Measurements from ENCODE around the gene CREB3L2.

Gene CREB3L2

GRCh38 chr7:137996871-137997270 is 5.0 kb downstream of the CREB3L2 start:
- no peak for TF ChIP-seq CTCF (conservative IDR thresholded peaks at IDR 0.05; ENCODE audit: low read length)
- no peak overlapping the region for H3K4me3 ChIP-seq (ENCODE audit: low read length)
- DNase-seq (ENCODE audit: low read depth) = no peak

DNA sequence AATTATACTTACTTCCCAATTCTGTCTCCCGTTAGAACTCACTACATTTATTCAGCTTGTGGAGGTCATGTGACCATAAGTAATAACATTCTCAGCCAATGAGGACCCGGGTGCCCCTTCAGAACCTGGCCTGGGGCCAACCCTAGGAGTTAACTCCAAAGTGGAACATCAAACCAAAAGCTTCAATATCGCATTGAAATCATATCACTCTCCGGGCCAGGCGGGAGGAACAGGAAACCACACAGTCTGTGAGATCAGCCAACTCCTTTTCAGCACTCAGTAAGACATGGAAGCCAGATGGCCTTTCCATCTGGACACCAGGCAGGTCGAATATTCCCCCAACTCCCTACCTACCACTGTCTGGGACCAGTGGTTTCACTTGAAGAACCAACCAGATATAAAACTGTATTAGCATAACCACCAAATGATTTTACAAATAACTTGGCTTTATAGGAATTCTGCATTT is 5.5 kb downstream of the CREB3L2 start:
- peak; percentile 82 for DNase-seq (ENCODE audit: low read depth)
- peak overlapping the region; percentile 2; the same call in 1 of the 2 replicates for H3K4me3 ChIP-seq (ENCODE audit: low read length)
- no peak for TF ChIP-seq CTCF (conservative IDR thresholded peaks at IDR 0.05; ENCODE audit: low read length)

GRCh38 chr7:137994216-137994615 is 7.7 kb downstream of the CREB3L2 start:
- H3K4me3 ChIP-seq (ENCODE audit: low read length) = no peak overlapping the region
- no peak for TF ChIP-seq CTCF (conservative IDR thresholded peaks at IDR 0.05; ENCODE audit: low read length)
- no peak for DNase-seq (ENCODE audit: low read depth)

GRCh38 chr7:137993395-137993743 is 8.5 kb downstream of the CREB3L2 start:
- DNase-seq (ENCODE audit: low read depth) = no peak
- no peak overlapping the region for H3K4me3 ChIP-seq (ENCODE audit: low read length)
- TF ChIP-seq CTCF (conservative IDR thresholded peaks at IDR 0.05; ENCODE audit: low read length) = no peak

- H3K4me3 ChIP-seq (ENCODE audit: low read length) = peak overlapping the region; percentile 25
- DNase-seq (ENCODE audit: low read depth) = peak; percentile 100
Observed at GRCh38 chr7:137992550-137993394, 9.1 kb downstream of the CREB3L2 start.

DNA sequence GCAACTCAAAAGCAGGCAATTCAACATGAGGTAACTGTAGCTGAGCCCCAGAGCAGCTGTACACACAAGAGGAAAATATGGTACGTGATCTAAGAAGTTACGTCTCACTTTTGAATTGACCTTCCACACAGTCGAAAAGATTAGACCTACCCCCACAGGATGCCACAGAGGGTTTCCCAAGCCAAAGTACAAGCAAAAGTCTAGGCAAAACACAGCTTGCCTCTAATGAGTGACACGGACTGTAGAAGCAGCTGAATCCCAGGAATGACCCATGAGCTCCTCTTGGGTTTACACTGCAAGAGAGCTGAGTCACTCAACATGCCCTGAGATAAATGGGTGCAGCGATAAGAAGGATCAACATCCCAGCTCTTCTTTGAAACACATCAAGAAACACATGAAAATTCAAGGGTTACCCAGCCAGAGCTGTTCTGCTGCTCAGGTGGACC is 9.8 kb downstream of the CREB3L2 start:
- peak; percentile 75 for DNase-seq (ENCODE audit: low read depth)
- H3K4me3 ChIP-seq (ENCODE audit: low read length) = peak overlapping the region; percentile 25
- no peak for TF ChIP-seq CTCF (conservative IDR thresholded peaks at IDR 0.05; ENCODE audit: low read length)

More at GRCh38 chr7:137992550-137993394, 9.1 kb downstream of the CREB3L2 start:
- TF ChIP-seq CTCF (conservative IDR thresholded peaks at IDR 0.05; ENCODE audit: low read length) = no peak
